ENCODE measurements around the gene FARSA. TPM values are rescaled to one million over a fixed set of nuclear protein-coding genes. Genes with fewer than 3 reads are reported as not detected.
A peak's percentile ranks its signal among the peaks of the same experiment; 100 is the strongest.
"Not testable (repeated sequence)": the region's sequence is repeated elsewhere in the genome, so short reads cannot be mapped to it uniquely, and the experiment has no call there.

FARSA gene
- total RNA-seq, 6 experiments from 2014 or later: 87.8 to 101 (median 90.4) TPM

DNA sequence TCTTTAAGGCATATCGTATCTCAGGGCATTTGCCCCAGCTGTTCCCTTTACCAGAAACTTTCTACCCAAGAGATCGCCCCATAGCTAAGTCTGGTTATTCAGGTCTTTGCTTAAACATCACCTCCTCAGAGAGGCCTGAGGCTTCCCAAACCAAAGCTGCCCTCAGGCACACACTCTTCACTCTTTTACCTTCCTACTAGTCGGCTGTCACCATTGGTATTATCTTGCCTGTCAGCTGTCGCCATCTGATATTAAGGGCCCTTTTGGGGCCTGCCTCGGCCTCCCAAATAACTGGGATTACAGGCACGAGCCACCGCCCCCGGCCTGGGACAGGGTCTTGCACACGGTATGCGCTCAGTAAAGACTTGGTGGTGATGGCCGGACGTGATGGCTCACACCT lies 22.5 kb upstream of the FARSA start:
- Mint-ChIP-seq H3K36me3 (ENCODE audit: low read depth) (peaks cover 28% of the 10 kb centered on the region), H3K4me1 (ENCODE audit: low read depth) (peaks cover 50% of the 10 kb centered on the region), H3K9me3 (no peaks in the 10 kb centered on the region), H3K4me3 (peak overlapping the region; percentile 83), H3K27ac (peak overlapping the region; percentile 93), H3K27me3 (ENCODE audit: insufficient read depth) (no peaks in the 10 kb centered on the region)
- no peak for TF ChIP-seq CTCF (IDR thresholded peaks at IDR 0.05)
- DNase-seq: no peak

- H3K9me3 Mint-ChIP-seq; H3K27me3 Mint-ChIP-seq (ENCODE audit: insufficient read depth); DNase-seq: not testable (repeated sequence)
- Mint-ChIP-seq H3K27ac (peak overlapping the region; percentile 93), H3K36me3 (ENCODE audit: low read depth) (peaks cover 33% of the 10 kb centered on the region), H3K4me1 (ENCODE audit: low read depth) (peaks cover 50% of the 10 kb centered on the region), H3K4me3 (peak overlapping the region; percentile 83)
These were observed 22.1 kb upstream of the FARSA start for GRCh38 chr19:12955575-12955974.

GRCh38 chr19:12954612-12954962 lies 21.1 kb upstream of the FARSA start:
- TF ChIP-seq CTCF (IDR thresholded peaks at IDR 0.05): no peak
- no peaks in the 10 kb centered on the region for H3K27me3 Mint-ChIP-seq (ENCODE audit: insufficient read depth)
- H3K4me3 Mint-ChIP-seq: peak overlapping the region; percentile 83
- peaks cover 50% of the 10 kb centered on the region for H3K4me1 Mint-ChIP-seq (ENCODE audit: low read depth)
- peak overlapping the region; percentile 93 for H3K27ac Mint-ChIP-seq
- DNase-seq: no peak
- no peaks in the 10 kb centered on the region for H3K9me3 Mint-ChIP-seq
- H3K36me3 Mint-ChIP-seq (ENCODE audit: low read depth): peaks cover 43% of the 10 kb centered on the region

DNA sequence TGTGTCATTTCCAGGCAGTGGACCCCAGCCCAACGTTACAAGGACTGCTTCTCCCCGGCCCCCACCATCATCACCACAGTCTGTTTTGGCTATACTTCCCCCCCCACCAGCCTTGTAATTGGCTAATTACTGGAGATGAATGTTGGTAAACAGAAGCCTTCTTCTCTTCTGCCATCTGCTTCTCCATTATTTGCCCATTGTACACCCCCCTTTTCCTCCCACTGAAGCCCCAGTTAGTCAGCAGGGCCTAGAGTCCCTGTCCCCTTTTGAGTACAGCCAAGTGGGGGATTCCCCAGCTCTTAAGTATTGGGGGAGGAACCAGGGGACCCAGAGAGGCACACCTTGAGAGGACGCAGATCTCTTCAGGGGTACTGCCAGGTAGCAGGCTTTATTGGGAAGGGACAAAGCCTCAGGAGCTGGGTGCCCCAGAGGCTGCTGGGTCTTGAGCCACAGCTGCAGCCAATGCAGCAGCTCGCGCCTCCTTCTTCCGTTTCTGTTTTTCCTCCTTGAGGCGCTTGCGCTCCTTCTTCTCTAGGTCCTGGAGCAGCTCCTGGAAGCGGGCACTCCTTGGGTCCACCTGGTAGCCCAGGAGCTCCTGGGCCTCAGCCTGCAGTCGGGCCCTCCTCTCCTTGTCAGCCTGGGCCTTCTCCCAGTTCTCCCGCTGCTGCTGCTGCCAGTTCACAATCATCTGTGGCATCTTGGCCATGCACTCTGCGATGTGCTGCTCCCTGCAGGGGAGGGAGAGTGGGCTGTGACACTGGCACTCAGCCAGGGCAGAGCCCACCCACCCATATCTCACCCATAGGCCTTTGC lies 20.5 kb upstream of the FARSA start:
- peak overlapping the region; percentile 93 for H3K27ac Mint-ChIP-seq
- no peaks in the 10 kb centered on the region for H3K9me3 Mint-ChIP-seq
- TF ChIP-seq CTCF (IDR thresholded peaks at IDR 0.05): no peak
- H3K4me3 Mint-ChIP-seq: peak overlapping the region; percentile 83
- no peaks in the 10 kb centered on the region for H3K27me3 Mint-ChIP-seq (ENCODE audit: insufficient read depth)
- peaks cover 50% of the 10 kb centered on the region for H3K4me1 Mint-ChIP-seq (ENCODE audit: low read depth)
- H3K36me3 Mint-ChIP-seq (ENCODE audit: low read depth): peaks cover 45% of the 10 kb centered on the region
- DNase-seq: no peak

GRCh38 chr19:12953138-12953798 lies 19.8 kb upstream of the FARSA start:
- H3K4me1 Mint-ChIP-seq (ENCODE audit: low read depth): peaks cover 50% of the 10 kb centered on the region

More at GRCh38 chr19:12953138-12953798, 19.8 kb upstream of the FARSA start:
- no peaks in the 10 kb centered on the region for H3K27me3 Mint-ChIP-seq (ENCODE audit: insufficient read depth)
- peak overlapping the region; percentile 28; the same call in 1 of the 2 replicates for H3K4me3 Mint-ChIP-seq
- peak overlapping the region; percentile 93 for H3K27ac Mint-ChIP-seq
- peaks cover 45% of the 10 kb centered on the region for H3K36me3 Mint-ChIP-seq (ENCODE audit: low read depth)
- no peaks in the 10 kb centered on the region for H3K9me3 Mint-ChIP-seq
- DNase-seq: no peak
- TF ChIP-seq CTCF (IDR thresholded peaks at IDR 0.05): no peak

Data from HFFc6 (cell line).